T47D (cell line): ENCODE data around the gene SMO.
"Not testable (repeated sequence)": the region's sequence is repeated elsewhere in the genome, so short reads cannot be mapped to it uniquely, and the experiment has no call there.

Source experiments
- DNase-seq, 2 experiments: peaks; one replicate each; pipeline versions ENCODE4 v3.0.0 to v3.0.0-alpha.2; 2011 to 2012; ENCODE audit warnings: low read depth in 1 of 2, low spot score in 1 of 2
- JUND ChIP-seq: IDR thresholded peaks from 2 replicates; pipeline ENCODE4 v1.6.1; 2012; ENCODE audit warnings: low read depth
- in situ Hi-C: cut with HindIII; loops from 2 replicates; pipeline ENCODE4 v1.10.0; 2016; ENCODE audit warnings: low sequenced_read_pairs, low pct_unique_long_range_greater_than_20kb

The SMO gene

DNA sequence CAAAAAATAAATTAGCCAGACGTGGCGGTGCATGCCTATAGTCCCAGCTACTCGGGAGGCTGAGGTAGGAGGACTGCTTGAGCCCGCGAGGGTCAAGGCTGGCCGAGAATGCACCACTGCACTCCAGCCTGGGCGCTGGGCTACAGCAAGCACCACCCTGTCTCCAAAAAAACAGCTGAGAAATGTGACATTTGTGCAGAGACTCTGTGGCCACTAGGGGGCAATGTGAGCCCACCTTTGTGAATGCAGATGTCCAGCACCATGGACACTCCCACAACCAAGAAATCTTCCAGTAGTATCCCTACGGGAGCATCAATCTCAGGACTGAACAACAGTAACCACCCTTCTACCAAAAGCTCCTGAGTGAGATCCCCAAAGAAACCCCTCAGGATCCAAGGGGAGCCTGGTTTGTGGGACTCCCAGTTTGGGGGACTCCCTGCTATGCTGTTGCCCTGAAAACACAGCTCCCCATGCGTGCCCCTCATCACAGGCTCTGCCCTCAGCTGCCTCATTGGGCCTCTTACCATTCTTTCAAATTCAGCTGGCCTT is 30.2 kb downstream of the SMO start:
- in situ Hi-C loops = no loop called here
- peak; percentile 46 to 86 for DNase-seq
- no peak for TF ChIP-seq JUND

DNA sequence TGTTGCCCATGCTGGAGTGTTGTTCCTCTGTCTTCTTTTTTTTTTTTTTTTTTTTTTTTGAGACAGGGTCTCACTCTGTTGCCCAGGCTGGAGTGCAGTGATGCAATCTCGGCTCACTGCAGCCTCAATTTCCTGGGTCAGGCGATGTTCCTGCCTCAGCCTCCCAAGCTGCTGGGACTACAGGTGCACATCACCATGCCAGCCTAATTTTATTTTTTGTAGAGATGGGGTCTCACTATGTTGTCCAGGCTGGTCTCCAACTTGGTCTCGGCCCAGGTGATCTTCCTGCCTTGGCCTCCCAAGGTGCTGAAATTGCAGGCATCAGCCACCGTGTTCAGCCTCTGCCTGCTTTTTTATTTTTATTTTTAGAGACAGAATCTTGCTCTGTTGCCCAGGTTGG is 30.7 kb downstream of the SMO start:
- DNase-seq, in situ Hi-C loops: not testable (repeated sequence)

DNA sequence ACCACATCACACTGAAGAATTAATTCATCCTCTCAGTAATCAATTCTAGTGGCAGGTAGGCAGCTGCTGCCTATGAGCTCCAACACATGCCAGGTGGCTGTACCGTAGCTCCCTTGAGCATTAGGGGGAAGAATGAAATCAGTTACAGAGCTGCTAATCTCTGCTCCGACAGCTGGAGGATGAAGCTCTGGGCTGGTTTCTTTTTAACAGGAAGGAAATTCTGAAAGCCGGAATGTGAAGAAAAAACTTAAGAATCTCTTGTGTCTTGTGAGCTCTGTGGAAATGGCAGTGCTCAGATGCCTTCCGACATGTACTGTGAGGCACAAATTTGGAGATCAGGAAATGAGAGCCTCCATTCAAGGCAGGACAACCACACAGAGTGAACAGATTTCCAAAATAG is 33.6 kb downstream of the SMO start:
- no peak for TF ChIP-seq JUND
- in situ Hi-C loops = no loop called here
- no peak for DNase-seq

DNA sequence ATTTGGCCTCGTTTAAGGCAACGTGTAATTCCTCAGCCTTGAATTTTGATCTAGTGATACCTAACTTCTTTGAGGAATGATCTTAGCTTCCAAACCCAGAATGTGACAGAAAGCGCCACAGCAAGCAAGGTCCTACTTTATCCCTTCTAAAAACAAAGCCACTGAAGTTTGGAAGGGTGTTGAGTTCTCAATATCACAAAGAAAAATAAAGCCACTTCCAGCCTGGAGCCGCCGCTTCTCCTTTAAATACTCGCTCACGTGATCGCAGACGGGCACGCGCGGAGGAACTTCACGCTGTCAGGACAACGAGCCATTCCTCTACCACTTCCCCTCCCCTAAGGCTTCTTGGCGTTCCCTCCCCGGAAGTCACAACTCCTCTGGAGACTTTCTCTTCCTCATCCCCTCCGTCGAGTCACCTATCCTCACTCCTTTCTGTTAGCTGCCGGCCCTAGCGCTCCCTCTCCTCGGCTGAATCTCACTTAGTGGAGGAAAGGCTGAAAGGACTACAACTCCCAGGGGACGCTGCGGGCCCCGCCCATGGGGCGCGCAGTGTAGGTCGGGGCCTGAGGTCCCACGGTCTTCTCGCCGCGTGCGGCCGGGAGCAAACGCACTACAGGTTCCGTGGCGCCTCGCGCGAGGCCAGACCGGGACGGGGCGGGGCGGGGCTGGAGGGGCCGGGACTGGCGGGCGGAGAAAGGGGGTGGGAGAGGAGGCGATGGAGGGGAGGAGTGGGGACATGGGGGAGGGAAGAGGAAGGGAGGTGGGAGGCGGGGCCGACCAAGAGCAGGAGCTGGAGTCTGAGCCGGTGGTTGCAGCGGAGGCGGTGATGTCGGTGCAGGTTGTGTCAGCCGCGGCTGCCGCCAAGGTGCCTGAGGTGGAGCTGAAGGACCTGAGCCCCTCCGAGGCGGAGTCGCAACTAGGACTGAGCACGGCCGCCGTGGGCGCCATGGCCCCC is 36.1 kb downstream of the SMO start, which contains the start of gene AHCYL2:
TSS of gene AHCYL2 (plus strand) at position 780 of the 955 bp plus-strand sequence.
- peak; percentile 59 to 97 for DNase-seq
- TF ChIP-seq JUND = no peak
- in situ Hi-C loops = no loop called here

DNA sequence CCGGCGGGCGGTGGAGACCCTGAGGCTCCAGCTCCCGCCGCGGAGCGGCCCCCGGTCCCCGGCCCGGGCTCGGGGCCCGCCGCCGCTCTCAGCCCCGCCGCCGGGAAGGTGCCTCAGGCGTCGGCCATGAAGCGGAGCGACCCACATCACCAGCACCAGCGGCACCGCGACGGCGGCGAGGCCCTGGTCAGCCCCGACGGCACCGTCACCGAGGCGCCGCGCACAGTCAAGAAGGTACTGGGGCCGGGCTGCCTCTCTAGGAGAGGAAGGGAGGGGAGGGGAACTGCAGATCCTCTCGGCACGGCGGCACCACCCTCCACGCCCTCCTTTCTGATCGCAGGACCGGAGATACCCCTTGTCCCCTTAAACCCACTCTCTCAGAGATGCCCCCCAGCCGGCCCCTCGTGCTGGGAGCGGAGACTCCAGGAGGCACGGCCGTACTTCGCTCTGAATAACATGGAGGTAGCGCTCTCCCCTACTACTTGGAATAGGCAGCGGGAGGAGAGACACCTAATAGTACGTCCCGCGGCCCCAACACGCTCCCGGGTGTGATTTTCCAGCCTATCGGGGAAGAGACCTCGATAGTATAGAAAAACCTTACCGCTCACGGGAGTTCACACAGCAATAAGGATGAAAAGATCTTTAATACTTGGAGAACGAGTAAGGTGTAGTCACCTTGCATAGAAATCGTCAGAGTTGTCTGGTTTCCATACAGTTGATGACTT is 36.9 kb downstream of the SMO start:
- peak in 1 of 2 experiments; percentile 44 for DNase-seq
- in situ Hi-C loops = no loop called here
- TF ChIP-seq JUND = no peak

DNA sequence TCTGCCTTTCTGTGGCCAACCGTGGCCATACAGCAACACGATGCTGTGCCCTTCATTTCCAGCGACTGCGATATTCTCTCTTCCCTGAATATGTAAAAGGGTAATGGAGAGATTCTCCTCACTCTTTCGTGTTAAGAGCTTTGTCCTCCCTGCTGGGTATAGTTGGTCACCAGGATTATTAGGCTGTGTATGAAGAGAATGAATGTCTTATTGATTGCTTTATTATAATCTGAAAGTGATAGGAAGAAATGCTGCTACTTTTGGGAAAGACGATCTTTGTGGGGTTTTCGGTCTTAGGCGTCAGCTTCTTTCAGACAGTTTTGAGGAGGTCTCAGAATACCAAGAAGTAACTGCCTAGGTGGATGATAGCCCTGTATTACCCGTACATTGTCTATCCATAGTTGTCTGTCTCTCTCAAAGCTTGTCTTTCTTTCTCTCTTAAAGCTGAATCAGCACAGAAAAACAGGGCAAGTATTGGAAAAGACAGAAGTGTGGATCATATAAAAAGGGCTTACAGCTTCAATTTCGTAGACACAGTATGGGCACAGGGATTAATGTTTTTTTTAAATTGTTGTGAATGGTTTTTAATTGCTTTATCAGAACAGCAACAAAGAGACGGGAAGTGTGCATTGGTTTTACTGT is 37.6 kb downstream of the SMO start:
- in situ Hi-C loops = no loop called here
- TF ChIP-seq JUND = no peak
- no peak for DNase-seq

DNA sequence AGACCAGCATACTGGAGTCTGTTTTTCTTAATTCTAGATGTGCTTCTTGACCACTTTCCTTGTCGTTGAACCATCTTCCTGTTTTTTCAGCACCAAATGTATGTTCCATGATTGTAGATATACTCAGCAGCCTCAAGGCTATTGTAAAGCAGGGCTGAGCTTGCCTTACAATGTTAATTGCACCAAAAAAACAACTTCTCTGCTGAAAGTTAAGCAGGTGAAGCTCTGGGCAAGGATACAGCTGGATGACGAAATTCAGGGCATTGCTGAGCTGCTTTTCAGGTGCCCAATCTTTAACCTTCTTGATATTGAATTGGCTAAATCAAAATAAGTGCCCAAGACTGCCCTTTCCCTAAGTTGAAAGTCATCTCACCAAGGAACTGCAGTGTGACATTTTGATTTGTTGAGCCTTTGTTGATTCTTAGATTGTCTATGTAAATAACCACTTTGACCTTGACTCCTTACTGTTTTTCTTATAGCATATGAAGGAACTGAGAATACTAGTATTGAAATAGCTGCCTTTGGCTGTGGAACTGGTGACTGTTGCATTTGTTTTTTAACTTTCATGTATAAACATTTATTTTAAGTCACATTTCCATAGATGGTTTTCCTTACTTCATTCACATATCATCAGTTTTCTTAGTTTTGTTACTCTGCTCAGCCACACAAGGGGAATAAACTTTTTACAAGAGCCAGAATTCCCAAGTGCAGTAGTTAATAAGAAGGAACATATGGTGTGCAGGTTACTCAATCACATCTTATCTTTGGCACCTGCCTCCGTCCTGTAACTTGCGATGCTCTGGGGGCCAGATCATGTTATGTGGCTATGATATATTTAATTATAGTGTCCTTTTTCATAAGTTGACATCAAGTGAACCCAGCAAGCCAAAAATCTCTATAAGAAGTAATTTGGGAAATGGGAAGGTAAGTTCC is 39.5 kb downstream of the SMO start:
- in situ Hi-C loops = no loop called here
- TF ChIP-seq JUND = no peak
- no peak for DNase-seq

DNA sequence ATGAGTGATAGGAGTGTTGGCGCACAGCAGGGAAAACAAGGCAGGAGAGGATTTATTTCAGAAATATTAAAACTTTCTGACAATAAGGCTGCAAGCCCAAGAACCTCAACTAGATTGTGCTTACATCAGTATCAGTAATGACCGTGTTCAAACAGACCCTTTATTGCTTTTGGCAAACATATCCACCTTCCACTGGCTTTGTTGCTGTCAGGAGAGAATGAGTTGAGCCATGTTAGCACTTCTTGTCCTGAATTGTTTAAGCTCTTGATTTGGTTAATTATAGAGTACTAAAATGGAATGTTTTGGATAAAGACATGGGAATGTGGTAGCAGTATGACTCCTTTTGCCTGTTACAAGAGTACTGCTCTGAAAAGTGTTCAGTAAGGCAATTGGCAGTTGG is 40.2 kb downstream of the SMO start:
- in situ Hi-C loops = no loop called here
- no peak for TF ChIP-seq JUND
- DNase-seq = no peak

DNA sequence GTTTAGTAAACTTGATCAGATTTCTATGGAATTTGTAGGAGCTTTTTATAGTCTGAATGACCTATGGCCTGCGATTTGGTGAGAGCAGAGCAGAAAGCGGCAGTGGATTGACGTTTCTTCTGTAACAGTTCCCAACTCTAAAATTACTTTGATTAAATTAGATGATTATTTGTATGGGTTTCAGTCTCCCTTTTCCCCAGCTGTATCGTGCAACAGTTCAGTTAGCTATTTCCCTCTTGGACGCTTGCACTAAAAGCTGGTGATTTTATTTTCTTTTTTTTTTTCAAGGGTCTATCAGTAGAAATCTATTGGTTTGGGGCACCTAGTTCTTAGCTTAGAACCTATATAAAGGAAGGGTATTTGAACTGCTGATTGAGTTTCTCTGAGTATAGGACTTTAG is 43.2 kb downstream of the SMO start:
- no peak for TF ChIP-seq JUND

DNA sequence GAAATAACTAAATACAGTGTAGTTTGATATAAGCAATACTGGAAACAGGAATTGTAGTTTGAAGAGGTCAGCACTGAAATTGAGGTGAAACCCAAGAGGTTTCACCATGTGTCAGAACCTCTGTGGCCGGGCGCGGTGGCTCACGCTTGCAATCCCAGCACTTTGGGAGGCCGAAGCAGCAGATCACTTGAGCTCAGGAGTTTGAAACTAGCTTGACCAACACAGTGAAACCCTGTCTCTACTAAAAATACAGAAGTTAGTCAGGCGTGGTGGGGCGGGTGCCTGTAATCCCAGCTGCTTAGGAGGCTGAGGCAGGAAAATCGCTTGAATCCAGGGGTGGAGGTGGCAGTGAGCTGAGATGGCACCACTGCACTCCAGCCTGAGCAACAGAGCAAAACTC is 50.1 kb downstream of the SMO start:
- no peak for TF ChIP-seq JUND
- no peak for DNase-seq
- in situ Hi-C loops = no loop called here

More for the DNA sequence above, 43.2 kb downstream of the SMO start:
- no peak for DNase-seq
- in situ Hi-C loops = no loop called here

DNA sequence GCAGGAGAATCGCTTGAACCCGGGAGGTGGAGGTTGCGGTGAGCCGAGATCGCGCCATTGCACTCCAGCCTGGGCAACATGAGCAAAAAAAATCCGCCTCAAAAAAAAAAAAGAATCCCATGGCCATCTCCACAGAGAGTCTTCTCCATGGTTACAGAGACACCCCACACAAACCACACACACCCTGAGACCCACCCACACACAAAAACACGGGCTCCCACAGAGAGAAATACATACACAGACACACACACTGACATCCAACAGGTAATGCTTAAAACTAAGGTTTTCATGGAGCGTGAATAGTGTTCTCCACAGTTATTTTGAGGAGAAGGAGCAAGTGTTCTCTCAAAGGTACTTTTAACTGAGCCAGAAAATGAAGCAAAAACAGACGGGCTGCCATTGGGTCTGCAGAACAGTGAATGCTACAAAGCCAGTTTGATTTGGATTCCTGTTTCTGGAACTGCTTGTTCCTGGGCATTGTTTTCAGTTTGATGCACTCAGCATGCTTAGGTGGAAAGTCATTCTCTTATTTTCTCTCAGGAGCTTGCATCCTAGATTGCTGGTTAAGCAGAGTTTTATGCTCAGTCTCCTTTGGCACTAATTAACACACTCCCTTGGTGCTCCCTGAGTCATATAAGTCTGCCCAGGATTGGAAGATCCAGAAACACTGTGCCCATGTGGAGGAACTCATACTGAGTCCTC is 51.8 kb downstream of the SMO start:
- no peak for TF ChIP-seq JUND
- DNase-seq = no peak
- in situ Hi-C loops = no loop called here
